Ammon's horn (tissue), 1 donor: Measurements from ENCODE around the gene ATP6V1F.
A peak's percentile ranks its signal among the peaks of the same experiment; 100 is the strongest.

Experiments used
- DNase-seq: peaks from one replicate; pipeline ENCODE4 v3.0.0-alpha.2; 2016; ENCODE audit warnings: low spot score

The ATP6V1F gene, protein sequence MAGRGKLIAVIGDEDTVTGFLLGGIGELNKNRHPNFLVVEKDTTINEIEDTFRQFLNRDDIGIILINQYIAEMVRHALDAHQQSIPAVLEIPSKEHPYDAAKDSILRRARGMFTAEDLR

DNA sequence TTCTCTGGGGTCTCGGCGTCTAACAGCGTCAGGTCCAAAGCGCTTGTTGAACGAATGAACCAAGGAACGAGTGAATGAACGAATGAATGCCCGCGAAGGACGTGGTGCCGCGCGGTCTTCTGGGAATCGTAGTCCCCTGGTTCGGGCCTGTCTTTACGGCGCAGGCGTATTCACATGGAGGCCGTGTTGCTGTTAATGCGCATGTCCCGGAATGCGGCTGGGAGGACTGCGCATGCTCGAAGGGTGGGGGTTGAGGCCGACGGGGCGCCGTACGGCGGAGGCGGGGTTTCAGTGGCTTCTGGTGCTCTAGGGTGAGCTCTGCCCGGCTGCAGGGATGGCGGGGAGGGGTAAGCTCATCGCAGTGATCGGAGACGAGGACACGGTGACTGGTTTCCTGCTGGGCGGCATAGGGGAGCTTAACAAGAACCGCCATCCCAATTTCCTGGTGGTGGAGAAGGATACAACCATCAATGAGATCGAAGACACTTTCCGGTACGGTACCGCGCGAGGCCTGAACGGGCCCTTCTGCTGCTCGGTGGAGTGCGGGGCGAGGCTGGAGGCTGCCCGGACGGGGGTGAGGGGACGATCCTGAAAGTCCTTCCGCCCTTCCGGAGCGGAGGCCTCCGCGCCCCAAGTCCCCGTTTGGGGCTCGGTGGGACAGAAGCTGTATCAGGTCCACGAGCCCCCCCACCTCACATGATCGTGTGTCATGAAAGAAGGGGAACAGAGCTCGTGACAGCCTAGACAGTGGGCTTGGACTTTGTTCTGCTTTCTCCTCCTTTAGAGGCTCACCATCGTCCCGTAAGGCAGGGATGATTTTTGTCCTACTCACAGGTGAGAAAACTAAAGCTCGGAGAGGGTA is at the start of gene ATP6V1F:
Gene ATP6V1F (plus strand): TSS at position 286 of the 862 bp plus-strand sequence. CDS start 49 bp downstream, at position 335.
- peak; percentile 97 for DNase-seq

- DNase-seq, result peak; percentile 84
Measured at GRCh38 chr7:128814499-128814898, 48.2 kb upstream of the ATP6V1F start.

- DNase-seq, result no peak
Measured at GRCh38 chr7:128815289-128815942, 47.2 kb upstream of the ATP6V1F start.

GRCh38 chr7:128818694-128819093 is 44.0 kb upstream of the ATP6V1F start:
- no peak for DNase-seq

DNA sequence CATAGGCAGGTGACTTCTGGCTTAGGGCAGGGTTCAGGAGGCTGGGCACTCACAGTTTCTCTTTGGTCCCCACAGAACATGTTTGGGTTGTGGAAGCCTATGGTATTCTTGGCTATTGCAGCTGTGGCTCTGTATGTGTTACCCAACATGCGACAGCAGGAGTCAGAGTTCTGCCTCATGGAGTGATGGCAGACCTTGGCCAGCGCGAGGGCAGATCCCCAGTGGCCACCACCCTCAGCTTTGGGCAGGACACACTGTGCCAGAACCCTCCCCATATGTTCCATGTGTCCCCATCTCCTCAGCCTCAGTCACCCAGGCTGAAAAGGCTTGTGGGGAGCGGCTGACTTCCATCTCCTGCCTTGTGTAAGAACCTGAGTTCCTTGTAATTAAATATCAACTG is 40.9 kb upstream of the ATP6V1F start:
- DNase-seq, result no peak

- DNase-seq, result no peak
Measured at GRCh38 chr7:128826512-128826911, 36.1 kb upstream of the ATP6V1F start.

- no peak for DNase-seq
Measured at GRCh38 chr7:128826916-128827247, 35.8 kb upstream of the ATP6V1F start.

- no peak for DNase-seq
Measured at GRCh38 chr7:128827248-128827958, 35.3 kb upstream of the ATP6V1F start.

DNA sequence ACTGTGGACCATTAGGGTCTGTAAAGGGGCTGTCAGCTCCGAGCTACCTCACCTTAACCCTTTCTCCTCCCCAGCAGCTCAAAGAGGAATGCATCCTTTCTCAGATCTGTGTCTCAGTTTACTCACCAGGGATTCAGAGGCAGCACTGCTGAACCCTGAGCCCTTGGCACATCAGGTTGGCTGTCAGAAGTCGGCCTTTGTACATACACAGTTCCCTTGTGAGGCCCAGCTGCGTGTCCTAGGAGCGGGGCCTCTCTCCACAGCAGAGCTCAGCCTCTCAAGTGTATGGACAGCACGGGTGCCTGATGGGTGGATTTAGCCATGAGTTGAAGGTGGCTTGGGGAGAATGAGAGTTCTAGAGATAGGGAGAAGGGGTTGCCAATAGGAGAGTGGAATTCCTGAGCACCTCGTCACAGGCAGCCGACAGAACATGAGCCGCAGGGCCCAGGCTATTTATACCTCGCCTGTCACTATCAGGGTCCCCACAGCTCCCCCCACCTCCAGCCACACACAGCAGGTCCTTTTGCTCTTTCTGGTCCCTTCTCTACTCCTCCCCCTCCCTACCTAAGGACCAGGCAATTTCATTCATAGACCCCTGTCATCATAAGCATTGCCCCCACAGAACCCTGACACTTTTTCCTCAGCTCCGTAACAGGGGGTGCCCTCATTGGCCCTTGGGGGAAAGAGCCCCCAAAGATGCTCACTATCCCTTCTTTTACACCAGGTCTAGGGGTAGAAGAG is 34.5 kb upstream of the ATP6V1F start:
- no peak for DNase-seq

- DNase-seq, result no peak
Measured at GRCh38 chr7:128829391-128830166, 33.1 kb upstream of the ATP6V1F start.

DNA sequence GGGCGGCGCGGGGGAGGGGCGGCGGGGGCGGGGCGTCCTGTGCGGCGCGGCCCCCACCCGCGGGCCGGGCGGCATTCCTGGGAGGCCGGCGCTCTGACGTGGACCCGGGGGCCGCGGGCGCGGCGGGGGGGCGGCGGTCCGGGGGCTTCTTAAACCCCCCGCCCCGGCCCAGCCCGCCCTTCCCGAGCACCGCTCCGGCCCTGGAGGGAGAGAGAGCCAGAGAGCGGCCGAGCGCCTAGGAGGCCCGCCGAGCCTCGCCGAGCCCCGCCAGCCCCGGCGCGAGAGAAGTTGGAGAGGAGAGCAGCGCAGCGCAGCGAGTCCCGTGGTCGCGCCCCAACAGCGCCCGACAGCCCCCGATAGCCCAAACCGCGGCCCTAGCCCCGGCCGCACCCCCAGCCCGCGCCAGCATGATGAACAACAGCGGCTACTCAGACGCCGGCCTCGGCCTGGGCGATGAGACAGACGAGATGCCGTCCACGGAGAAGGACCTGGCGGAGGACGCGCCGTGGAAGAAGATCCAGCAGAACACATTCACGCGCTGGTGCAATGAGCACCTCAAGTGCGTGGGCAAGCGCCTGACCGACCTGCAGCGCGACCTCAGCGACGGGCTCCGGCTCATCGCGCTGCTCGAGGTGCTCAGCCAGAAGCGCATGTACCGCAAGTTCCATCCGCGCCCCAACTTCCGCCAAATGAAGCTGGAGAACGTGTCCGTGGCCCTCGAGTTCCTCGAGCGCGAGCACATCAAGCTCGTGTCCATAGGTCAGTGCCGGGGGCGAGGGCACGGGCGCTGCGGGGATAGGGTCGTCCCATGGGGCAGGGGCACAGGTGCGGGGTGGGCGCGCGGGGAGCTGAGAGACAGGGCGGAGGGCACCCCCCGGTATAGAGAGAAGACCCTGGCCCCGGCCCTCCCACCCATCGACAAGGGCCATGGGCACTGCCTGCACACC is 32.2 kb upstream of the ATP6V1F start, which contains the start of gene FLNC:
Gene FLNC (plus strand): TSS at position 176 of the 947 bp plus-strand sequence. CDS start 232 bp downstream, at position 408.
- no peak for DNase-seq

- DNase-seq, result no peak
Measured at GRCh38 chr7:128831178-128831993, 31.3 kb upstream of the ATP6V1F start.

DNA sequence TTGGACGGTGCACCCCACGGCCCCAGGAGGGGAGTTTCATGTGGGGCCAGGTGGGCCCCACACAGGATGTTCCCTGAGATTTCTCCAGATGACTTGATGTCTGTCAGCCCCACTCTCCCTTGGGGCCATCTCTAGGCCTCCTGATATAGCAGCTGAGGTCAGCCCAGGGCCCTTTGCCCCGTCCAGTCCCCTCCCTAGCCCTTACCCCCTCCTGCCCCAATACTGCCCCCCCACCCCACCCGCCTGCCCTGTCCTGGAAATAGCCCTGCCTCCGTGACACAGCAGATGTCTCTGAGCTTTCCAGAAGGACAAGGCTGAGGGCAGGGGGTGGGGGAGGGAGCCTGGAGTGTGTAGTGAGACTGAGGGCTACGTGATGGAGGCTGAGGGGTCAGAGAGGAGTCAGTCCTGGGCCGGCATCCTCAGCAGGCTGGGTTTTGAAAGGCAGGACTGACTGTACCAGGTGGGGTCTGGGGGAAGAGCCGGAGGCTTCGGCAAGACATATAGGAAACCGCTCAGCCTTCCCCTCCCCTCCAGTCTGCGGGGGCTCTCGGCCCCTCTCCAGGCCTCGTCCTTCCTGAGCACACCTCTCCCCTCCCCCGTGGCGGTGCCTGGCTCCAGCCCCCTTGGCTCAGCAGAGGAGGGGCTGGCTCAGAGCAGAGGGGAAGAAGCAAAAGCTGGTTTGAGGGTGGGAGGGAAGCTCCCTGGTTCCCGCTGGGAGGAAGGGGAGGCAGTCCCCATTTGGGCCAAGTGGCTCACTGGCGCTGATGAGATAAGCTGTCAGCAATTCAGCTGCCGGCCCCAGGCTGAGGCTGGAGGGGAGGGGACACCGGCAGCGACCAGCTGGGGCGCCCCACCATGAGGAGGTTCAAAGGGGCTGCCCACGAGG is 30.4 kb upstream of the ATP6V1F start:
- peak; percentile 36 for DNase-seq

DNA sequence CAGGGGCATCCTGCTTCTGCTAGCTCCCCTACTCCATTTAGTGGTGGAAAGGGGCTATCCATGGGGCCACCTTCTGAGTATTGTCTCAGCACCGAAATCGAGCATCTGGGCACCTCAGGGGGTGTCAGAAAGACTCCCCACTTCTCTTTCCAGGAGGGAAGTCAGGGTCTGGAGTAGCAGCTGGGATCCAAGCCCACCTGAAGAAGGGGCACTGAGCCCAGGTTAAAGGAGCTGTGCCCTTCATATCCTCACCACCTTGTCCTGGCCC is 29.8 kb upstream of the ATP6V1F start:
- DNase-seq, result no peak

DNA sequence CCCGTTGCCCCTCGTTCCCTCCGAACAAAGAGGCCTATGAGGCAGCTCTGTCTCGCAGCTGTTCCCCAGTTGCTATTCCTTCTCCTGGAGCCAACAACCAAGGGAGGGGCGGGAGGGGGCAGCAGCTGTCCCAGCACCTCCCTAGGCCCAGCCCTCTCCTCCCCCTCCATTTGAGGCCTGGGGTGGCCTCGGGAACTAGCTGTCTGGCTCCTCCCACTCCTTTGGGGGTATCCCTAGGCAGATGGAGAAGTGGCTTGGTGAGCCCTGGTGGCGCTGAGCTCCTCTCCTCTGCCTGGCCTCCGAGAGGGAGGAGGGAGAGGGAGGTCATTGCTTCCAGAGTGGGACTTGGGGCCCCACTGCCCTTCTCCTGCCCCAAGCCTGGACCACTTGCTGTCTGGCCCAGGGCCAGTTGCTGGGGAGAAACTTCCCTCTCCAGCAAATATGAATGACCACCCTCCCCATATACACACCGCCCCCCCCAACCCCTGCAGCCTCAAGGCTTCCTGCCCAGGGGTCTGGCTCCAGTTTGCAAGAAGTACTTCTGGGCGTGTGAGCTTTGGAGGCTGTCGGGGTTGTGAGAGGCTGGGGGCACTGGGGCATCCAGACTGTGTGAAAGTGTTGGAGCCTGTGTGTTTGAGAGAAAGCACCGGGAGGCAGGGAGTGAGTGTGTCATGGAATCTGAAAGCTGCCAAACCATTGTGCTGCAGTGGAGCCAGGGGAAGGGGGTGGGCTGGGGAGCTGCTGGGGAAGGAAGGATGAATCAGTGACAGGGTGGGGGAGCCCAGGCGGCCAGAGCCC is 29.3 kb upstream of the ATP6V1F start:
- DNase-seq, result peak; percentile 83

- DNase-seq, result peak; percentile 45
Measured at GRCh38 chr7:128833946-128834325, 28.7 kb upstream of the ATP6V1F start.

DNA sequence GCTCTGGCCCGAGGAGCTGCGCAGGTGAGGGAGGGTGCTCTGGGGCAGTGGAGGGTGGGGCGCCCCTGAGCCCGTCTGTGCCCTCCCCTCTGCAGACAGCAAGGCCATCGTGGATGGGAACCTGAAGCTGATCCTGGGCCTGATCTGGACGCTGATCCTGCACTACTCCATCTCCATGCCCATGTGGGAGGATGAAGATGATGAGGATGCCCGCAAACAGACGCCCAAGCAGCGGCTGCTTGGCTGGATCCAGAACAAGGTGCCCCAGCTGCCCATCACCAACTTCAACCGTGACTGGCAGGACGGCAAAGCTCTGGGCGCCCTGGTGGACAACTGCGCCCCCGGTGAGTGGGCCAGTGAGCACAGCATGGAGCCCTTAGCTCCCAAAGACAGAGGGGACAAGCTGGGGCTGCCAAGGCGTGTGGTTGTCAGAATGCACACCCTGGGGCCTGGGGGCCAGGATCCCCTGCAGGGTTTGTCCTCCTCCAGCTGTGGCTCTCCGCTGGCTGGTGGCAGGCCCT is 27.4 kb upstream of the ATP6V1F start:
- no peak for DNase-seq
